D721Med (cell line): ENCODE measurements around the gene LAMTOR3.

Source experiments
- DNase-seq: peaks from one replicate; pipeline ENCODE4 v3.0.0; 2011; ENCODE audit warnings: low spot score; ENCODE audit not compliant: insufficient read length
- FAIRE-seq: peaks from 2 replicates; lab custom pipeline; 2011; peaks lifted over from hg19 to GRCh38; lab: Jason Lieb, UNC
- CTCF ChIP-seq: IDR thresholded peaks from 2 replicates; pipeline ENCODE4 v1.5.1; 2012; ENCODE audit warnings: mild to moderate bottlenecking, control low read depth; ENCODE audit not compliant: insufficient read depth; ENCODE audit errors: missing control alignments

Gene LAMTOR3

DNA sequence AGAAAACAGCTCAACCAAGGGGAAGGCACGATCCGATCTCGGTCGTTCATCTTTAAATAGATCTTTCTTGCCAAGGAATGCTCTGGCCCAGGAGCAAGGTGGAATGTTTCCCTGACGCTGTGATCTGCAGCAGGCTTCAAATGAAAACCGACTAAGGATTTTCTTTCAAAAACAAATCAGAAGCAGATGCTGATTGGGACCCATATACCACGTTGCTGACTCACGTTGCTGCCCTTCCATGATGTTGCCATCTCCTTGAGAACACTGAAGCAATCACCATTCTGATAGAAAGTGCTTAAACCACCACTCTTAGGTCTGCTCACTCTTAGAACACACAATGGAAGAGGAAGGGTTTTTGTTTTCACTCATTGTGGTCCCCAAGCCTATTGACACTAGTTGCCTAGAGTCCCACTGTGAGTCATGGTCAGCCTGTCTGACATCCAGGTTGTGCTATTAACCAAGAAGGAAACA lies 26.1 kb downstream of the LAMTOR3 start:
- FAIRE-seq (no peak), DNase-seq (no peak)
- TF ChIP-seq CTCF = no peak

- no peak for TF ChIP-seq CTCF
- FAIRE-seq = no peak
Measured at GRCh38 chr4:99863804-99864203, 30.4 kb downstream of the LAMTOR3 start.

DNA sequence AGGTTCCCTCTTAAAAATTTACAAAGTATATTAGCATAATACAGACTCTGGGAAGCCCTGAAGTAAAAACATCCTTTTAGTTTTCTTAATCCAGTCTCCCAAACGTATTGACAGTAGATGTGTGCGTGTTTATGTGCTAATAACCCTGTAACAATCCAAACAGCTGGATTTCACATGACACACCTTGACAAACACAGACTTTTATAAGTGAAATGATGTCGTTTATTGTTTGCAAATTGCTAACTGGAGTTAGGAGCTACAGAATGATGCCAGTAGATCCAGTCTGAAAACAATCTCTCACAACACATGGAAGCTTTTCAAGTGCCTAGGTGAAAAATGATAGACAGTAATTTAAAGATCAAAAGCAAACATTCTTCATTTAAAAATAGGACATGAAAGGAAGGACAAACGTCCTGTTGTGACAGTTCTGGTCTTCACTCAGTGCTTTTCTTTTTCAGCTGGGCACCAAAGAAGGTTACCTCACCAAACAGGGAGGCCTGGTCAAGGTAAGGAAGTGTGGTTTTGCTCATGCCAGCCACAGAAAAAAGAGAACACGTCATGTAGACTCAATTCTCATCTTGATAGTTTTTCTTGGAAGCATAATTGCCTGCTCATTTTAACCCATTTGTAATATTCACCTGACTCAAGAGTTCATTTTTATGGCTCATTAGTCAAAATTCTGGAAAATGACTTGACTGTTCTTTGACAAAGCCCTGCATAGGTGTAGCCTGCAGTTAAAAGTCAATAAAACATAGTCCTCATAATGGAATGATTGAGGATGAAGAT lies 32.9 kb downstream of the LAMTOR3 start:
- no peak for FAIRE-seq
- no peak for TF ChIP-seq CTCF

More at GRCh38 chr4:99863804-99864203, 30.4 kb downstream of the LAMTOR3 start:
- DNase-seq = no peak

GRCh38 chr4:99860521-99860920 lies 33.7 kb downstream of the LAMTOR3 start:
- no peak for TF ChIP-seq CTCF
- FAIRE-seq (no peak), DNase-seq (no peak)

More for the DNA sequence above, 32.9 kb downstream of the LAMTOR3 start:
- DNase-seq = no peak

- DNase-seq (no peak), FAIRE-seq (no peak)
- no peak for TF ChIP-seq CTCF
Measured at GRCh38 chr4:99859618-99860017, 34.6 kb downstream of the LAMTOR3 start.

DNA sequence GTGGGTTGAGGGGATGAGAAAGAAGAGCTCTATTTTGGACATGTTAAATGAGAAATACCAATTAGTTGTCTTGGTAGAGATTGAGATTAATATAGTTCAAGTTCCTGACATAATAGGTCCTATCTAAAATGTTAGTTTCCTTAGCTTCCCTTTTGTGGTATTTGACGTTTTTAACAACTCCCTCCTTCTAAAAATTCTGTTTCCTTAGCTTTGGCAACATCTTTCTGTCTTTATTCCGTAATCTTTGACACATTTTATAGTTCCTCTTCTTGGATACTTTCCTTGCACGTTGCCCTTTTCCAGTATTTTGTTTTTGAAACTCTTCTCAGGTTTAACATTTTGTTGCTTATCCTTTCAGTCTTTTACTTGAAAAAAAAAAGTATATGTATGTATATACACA lies 36.9 kb downstream of the LAMTOR3 start:
- TF ChIP-seq CTCF = no peak
- FAIRE-seq (no peak), DNase-seq (no peak)

DNA sequence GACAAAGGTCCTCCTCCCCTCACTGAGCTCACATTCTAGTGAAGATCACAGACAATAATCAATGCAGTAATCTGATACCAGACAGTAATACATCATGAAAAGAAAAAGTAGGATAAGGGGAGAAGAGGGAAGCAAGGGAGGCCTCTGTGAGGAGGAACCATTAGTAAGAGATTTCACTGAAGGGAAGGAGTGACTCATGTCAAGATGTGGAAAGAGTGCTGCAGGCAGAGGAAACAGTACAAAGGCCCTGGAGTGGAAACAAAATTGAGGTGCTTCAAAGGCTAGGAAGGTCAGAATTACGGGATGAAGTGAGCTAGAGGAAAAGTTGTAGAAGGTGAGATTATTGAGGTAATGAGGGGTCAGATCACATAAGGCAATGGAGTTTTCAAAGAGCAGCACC lies 38.1 kb downstream of the LAMTOR3 start:
- no peak for FAIRE-seq
- TF ChIP-seq CTCF = no peak
- DNase-seq = no peak
